IPS-18c (cell line): ENCODE measurements around the gene POLN.

Experiments
- H3K4me3 ChIP-seq: 2 replicates; pipeline ENCODE4 v1.7.0; 2013; ENCODE audit warnings: low read depth, mild to moderate bottlenecking, low read length, moderate library complexity; ENCODE audit not compliant: insufficient read depth
- H3K9me3 ChIP-seq: one replicate; pipeline ENCODE4 v1.6.1; 2013; ENCODE audit warnings: mild to moderate bottlenecking, low read length, moderate library complexity; ENCODE audit not compliant: control insufficient read depth, insufficient read depth

Gene POLN

DNA sequence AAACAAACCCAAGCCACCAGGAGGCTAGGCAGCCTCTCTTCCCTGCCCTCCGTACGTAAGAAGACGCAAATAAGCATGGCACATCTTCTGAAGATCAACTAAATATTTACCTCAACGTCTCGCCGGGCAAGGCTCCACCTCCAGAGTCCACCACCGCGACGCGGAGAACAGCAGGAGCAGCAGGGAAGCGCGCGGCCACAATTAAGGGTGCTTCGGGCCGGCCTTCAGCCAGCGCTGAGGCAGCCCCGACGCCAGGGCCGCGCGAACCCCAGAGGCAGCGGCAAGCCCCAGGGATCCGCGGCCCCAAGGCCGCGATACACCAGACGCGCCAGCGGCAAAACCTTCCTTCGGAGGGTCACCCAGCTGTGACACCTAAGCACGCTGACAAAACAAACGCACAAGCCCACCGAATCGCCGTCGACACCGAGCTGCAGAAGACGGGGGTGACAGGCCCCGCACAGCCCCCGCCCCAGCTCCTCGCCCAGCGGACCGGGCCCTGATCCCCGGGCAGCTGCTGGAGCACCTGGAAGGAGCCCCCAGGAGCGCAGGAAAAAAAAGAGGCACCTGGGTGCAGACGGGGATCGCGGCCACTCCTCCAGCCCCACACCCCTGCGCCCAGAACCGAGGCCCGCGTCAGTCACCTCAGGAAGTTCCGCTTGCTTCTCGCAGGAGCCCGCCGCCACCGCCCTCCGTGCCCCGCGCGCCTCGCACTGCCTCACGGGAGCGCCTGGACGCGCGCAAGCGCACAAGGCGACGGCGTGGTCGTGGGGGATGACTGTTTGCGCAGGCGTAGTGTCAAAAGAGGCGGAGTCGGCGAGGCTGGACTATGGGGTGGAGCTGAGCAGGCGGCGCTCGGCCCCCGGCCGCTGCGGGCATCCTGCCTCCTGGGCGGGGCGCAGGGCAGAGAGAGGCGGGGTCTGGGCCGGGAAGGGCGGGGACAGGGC, at the start of gene POLN, which contains the start of gene HAUS3:
Gene POLN (minus strand): TSS at position 712 of the 944 bp plus-strand sequence. CDS start 12,890 bp downstream, outside the sequence.
Gene HAUS3 (minus strand): TSS at position 712 of the 944 bp plus-strand sequence. CDS start 1,175 bp downstream, outside the sequence.
- Histone ChIP-seq H3K9me3 (peaks cover 2% of the 10 kb centered on the region), H3K4me3 (peak within 1 kb of the TSS; percentile 72)

DNA sequence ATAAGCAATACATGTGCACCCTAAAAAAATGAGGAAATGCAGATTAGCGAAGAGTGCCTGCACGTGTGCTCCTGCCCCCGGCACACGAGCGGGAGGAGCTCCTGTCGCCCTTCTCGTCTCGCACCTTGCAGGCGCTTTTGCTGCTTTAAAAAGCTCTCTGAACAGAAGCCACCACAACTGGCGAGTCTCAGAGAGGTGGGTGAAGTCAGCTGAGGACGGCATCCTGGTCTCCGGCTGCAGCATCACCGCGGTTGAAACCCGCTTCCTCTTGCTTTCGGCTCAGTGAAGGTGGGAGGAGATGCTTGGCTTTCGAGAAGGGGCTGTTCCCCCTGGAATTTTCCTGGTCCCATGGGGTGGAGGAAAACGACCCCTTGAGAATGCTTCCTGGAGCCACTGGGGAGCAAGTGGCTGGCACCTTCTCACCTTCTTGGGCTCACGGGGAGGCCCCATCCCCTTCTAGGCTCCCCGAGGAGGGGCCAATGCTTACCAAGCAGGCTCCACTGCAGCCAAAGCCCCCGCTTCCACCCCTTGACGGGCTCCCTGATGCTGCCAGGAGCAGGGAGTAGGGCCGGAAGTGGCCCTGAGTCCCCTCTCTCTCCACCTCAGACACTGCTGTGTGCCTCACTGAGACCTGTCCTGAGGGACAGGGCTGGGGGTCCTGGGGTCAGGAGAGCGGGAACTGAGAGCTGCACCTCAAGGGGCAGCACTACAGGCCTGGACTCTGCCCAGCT, 49.2 kb upstream of the POLN start:
- H3K4me3 ChIP-seq, result no peak overlapping the region
- no peaks in the 10 kb centered on the region for H3K9me3 ChIP-seq

- Histone ChIP-seq H3K4me3 (no peak overlapping the region), H3K9me3 (no peaks in the 10 kb centered on the region)
Observed at GRCh38 chr4:2290488-2290887, 48.6 kb upstream of the POLN start.

DNA sequence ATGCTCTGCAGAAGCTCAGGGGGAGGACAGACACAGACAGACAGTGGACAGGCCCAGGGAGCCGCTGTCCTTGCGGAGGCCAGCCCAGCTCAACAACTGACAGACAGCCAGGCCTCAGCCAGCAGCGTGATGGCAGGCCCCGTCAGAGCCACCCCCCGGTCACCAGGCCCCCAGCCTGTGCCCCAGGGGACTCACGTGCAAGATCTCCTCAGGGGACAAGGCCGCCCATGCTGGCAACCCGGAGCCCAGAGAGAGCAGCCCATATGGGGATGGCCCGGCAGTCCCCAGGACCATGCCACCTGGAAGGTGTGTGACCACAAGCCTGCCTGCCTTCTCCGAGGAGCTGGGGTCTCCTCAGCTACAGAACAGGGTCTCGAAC, 48.0 kb upstream of the POLN start:
- H3K9me3 ChIP-seq, result no peaks in the 10 kb centered on the region

GRCh38 chr4:2289311-2289954, 47.5 kb upstream of the POLN start:
- H3K9me3 ChIP-seq, result no peaks in the 10 kb centered on the region
- H3K4me3 ChIP-seq, result no peak overlapping the region

More for the DNA sequence above, 48.0 kb upstream of the POLN start:
- no peak overlapping the region for H3K4me3 ChIP-seq

DNA sequence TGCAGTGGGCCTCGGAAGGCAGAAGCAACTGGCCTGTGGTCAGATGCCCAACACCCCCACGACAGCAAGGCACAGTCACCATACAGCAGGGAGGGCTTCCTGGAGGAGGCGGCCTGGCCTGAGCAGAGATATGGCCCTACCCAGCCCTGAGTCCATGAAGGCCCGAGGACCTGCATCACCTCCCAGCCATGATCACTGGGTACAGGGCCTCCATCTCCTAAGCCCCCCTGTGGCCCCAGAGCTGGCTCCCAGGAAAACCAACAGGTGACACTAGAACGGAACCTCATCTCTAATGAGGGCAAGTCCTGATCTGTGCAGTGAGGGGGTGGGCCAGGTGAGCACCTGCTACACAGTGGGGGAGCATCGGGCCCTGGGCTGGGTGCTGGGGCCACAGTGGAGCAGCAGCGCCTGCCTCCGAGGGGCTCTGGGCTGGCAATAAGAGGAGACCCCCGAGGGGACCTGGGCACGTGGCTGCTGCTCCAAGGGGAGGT, 46.2 kb upstream of the POLN start:
- no peaks in the 10 kb centered on the region for H3K9me3 ChIP-seq
- no peak overlapping the region for H3K4me3 ChIP-seq

GRCh38 chr4:2287594-2287915, 45.6 kb upstream of the POLN start:
- H3K9me3 ChIP-seq, result no peaks in the 10 kb centered on the region
- H3K4me3 ChIP-seq, result no peak overlapping the region

DNA sequence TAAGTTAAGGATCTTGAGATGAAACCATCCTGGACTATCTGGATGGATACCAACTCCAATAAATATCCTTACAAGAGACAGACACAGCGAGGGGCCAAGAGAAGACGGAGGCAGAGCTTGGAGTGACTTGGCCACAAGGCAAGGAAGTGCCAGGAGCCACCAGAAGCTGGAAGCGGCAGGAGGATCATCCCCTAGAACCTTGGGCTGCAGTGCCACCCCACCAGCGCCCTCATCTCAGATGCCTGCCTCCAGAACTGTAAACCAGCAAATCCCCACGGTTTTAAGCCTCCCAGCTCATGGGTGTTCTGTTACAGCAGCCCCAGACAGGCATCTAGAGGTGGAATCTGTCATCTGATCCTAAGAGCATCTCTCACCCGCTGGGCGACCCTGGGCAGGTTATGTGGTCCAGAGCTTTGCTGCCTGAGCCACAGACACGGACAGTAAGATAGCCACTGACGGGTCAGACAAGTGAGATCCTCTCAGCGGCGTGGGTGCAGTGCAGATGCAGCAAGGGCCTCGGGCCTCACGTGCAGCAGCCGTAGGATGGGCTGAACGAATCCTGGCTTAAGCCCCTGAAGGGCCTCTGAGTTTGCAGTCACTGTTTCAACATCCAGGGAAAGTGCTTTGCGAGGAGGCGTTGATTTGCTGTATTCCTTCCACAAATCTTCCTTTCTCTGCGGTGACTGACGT, 45.1 kb upstream of the POLN start:
- no peak overlapping the region for H3K4me3 ChIP-seq
- no peaks in the 10 kb centered on the region for H3K9me3 ChIP-seq

DNA sequence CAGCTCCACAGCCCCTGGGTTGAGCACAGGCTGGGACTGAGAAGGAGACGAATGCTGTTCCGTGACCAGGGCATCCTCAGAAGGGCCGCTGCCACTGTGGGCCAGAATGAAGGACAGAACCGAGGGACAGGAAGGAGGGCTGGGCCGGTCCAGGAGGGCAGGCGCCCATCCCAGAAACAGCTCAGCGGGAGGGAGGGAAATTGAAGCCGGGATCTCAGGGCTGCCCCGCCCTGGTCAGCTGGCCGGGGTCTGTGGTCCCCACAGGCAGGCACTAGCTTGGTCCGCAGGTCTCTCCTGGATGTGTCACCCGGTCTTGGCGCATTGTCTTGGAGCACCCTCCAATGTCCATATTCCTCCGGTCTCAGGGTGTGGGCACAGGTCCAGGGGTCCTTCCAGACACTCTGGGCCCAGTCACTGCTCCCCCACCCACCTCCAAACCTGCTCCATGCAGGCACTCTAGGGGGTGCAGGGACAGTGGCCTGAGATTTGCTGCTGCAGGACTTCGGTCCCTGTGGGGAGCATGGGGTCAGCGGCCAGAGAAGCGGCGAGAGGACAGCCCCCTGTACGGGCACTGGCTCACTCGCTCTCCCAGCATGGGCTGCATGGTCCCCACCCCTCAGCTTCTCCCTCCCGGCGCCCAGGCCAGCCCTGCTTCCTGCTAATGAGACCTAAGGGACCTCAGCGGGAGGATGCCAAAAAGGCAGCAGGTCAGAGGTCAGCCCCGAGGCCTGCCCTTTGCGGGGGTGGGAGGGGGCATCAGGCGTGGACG, 43.9 kb upstream of the POLN start:
- Histone ChIP-seq H3K9me3 (no peaks in the 10 kb centered on the region), H3K4me3 (no peak overlapping the region)

DNA sequence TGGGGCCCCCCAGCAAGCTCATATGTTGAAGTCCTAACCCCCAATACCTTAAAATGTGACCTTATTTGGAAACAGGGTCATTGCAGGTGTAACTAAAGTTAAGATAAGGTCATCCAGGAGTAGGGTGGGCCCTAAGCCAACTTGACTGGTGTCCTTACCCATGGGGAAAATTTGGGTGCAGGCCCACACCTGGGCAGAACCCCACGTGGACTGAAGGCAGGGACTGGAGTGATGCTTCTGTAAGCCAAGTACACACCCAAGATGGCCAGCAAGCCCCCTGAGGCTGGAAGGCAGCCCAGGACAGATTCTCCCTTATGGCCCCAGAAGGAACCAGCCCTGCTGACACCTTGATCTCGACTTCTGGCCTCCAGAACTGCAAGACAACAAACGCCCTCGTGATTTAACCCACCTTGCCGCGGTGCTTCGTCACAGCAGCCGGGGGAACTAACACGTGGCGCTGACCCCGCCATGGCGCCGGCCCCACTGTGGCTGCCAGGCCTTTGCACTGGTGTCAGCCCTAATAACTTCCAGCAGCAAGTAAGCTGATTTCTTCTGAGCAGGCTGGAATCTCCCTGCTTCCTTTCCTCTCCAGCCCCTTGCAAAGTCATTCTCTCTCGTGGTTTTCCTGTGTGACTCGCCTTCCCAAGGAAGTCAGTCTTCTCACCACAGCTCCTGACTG, 43.2 kb upstream of the POLN start:
- Histone ChIP-seq H3K4me3 (no peak overlapping the region), H3K9me3 (no peaks in the 10 kb centered on the region)

GRCh38 chr4:2284161-2284933, 42.4 kb upstream of the POLN start:
- H3K4me3 ChIP-seq, result no peak overlapping the region

DNA sequence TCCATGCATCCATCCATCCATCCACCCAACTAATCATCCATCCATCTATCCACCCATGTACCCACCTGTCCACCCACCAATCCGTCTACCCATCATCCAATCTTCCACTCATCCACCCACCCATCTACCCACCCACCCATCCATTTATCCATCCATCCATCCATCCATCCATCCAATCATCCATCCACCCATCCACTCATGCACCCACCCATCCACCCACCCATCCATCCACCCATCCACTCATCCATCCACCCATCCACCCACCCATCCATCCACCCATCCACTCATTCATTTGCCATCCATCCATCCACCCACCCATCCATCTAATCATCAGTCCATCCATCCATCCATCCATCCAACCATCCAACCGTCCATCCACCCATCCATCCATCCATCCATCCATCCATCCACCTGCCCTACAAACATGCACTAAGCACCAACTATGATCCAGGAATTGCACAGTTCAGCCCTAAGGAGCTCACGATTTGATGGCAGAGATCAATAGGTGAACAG, 41.3 kb upstream of the POLN start:
- Histone ChIP-seq H3K4me3 (no peak overlapping the region), H3K9me3 (no peaks in the 10 kb centered on the region)

More at GRCh38 chr4:2284161-2284933, 42.4 kb upstream of the POLN start:
- no peaks in the 10 kb centered on the region for H3K9me3 ChIP-seq

DNA sequence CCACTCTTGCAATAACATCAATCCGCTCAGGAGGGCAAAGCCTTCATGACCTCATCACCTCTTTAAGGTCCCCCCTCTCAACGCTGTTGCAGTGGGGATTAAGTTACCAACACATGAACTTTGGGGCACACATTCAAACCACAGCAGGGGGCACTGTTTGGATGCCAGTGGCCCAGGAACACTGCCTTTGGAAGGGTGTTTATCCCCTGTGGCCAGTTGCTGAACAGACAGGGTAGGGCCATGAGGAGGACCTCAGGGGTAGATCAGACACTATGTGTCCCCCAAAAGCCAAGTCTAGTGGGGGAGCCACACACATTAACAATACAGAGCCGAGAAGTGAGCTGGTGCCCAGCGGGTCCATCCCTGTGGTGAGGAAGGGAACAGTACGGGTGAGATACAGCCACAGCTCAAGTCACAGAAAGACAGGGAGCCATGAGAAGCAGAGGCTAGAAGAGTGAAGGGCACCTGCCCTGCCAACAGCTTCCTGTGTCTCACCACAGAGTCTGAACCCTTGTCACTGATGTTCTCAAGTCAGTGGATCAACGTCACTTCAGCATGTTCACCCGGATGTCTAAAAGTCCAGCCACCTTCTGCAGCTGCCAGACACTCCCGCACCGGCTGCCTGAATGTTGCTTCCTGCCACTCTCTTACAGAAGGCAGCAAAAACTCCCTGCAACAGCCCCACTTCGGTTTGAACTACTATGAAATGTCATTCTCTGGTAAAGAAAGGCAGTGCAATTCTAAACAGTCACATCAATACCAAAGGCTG, 39.8 kb upstream of the POLN start:
- H3K9me3 ChIP-seq, result no peaks in the 10 kb centered on the region
- H3K4me3 ChIP-seq, result no peak overlapping the region

- Histone ChIP-seq H3K9me3 (no peaks in the 10 kb centered on the region), H3K4me3 (no peak overlapping the region)
Observed at GRCh38 chr4:2280531-2281300, 38.8 kb upstream of the POLN start.
